CMK (cell line): Measurements from ENCODE around the gene ABLIM1.

Source experiments
- DNase-seq: peaks from one replicate; pipeline ENCODE4 v3.0.0-alpha.2; 2010; ENCODE audit warnings: low read depth

The ABLIM1 gene

DNA sequence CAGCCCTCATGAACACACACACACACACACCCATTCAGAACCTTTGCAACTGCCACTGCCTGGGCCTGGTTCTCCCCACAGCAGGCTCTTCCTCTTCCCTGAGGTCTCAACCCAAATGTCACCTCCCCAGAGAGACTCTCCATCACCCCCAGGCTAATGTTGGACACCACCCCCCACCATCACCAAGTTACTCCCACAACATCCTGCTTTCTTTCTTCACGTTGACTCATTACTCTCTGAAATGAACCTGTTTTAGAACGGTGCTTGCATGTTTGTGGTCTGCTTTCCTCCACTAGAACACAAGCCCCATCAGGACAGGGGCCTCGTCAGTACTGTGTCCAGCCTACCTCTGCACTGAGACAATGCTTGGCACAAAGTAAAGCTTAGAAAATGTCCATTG is 269.8 kb downstream of the ABLIM1 start:
- DNase-seq: no peak

- DNase-seq: no peak
Observed at GRCh38 chr10:114387784-114388183, 270.3 kb downstream of the ABLIM1 start.

DNA sequence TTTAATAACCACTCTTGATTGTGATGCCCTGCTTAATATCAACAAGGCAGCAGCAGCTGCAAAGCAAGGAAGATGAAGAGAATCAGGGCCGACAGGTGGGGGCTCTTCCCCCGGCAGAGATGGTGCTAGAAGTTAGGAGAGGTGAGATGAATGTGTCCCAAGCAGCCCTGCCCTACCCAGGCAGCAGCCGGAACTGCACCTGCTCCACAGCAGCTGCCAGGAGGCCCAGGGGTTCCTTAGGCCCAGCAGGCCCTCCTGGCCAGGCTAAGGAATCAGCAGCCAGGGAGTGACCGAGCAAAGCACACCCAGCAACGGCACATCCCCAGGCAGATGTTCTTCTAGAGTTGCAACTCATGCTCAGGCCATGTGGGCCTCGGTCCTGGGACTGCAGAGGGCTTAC is 271.6 kb downstream of the ABLIM1 start:
- DNase-seq: no peak

GRCh38 chr10:114385557-114385956 is 272.5 kb downstream of the ABLIM1 start:
- no peak for DNase-seq

DNA sequence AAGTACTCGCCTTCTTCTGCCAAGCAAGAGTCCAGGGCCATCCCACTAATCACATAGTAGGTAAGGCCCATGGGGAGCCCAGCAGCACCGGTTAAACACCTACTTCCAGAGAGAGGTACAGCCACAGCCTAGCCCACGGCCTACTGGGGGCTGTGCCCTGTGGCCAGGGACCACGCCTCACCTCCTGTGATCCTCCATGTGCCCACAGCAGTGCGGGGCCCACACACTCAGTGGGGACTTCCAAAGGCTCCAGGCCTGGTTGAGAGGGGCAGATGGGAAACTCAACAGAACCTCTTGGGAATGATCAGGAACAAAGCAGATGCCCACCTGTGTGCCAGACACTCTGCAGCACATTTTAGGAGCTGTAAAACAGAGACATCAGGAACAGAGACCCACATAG is 273.5 kb downstream of the ABLIM1 start:
- no peak for DNase-seq

GRCh38 chr10:114384181-114384580 is 273.9 kb downstream of the ABLIM1 start:
- no peak for DNase-seq
